Lower leg skin (tissue), 4 donors: Measurements from ENCODE around the gene EGR2. TPM values are rescaled to one million over a fixed set of nuclear protein-coding genes. Genes with fewer than 3 reads are reported as not detected.

ENCODE experiments used
- DNase-seq, 2 donors: peaks; one replicate each; pipeline ENCODE4 v3.0.0-alpha.2; 2019; ENCODE audit warnings: low spot score in 2 of 2
- H3K4me3 ChIP-seq: fragments of 200-600 bp; sonication (generic); 2 replicates; pipeline ENCODE4 v1.5.1; 2017; ENCODE audit warnings: mild to moderate bottlenecking, low read depth; ENCODE audit not compliant: poor library complexity, severe bottlenecking
- POLR2A ChIP-seq, 2 donors: fragments of 450-650 bp; IDR thresholded peaks; one replicate each; pipeline ENCODE4 v1.6.1; 2016 to 2017; ENCODE audit warnings: antibody characterized with exemption in 2 of 2, mild to moderate bottlenecking in 1 of 2, moderate library complexity in 1 of 2
- WGBS, 2 donors: methylation state at CpG; one replicate each; pipeline ENCODE4 v1.1.5; 2018; 5-methylcytosine and 5-hydroxymethylcytosine counted together
- intact Hi-C: fragments of 100-400 bp; cut with DNase I; formaldehyde crosslinking; loops from one replicate; pipeline ENCODE4 v1.15.0; 2023; ENCODE audit warnings: low total_unique reads
- total RNA-seq, 4 donors: library from RNA; depleted of rRNA; stranded (reverse); fragments of >200 nt; gene quantifications; one replicate each; pipeline ENCODE4 v1.1.0, GENCODE V29; 2016
- TF ChIP-seq, protein P1 (sequence below), 3 donors: fragments of 450-650 bp; IDR thresholded peaks; one replicate each; pipeline ENCODE4 v1.5.1; 2016; ENCODE audit warnings: antibody characterized with exemption in 3 of 3, mild to moderate bottlenecking in 3 of 3, moderate library complexity in 2 of 3

EGR2 gene
- total RNA-seq, 4 donors from 2014 or later: 9.7 to 23.8 (median 18.1) TPM

- H3K4me3 ChIP-seq: no peak overlapping the region
- intact Hi-C loops: no loop called here
- WGBS, 2 donors: 61 to 69% methylated on average over 7 of the region's 7 CpGs
- no peak for DNase-seq
- TF ChIP-seq, protein P1, sequence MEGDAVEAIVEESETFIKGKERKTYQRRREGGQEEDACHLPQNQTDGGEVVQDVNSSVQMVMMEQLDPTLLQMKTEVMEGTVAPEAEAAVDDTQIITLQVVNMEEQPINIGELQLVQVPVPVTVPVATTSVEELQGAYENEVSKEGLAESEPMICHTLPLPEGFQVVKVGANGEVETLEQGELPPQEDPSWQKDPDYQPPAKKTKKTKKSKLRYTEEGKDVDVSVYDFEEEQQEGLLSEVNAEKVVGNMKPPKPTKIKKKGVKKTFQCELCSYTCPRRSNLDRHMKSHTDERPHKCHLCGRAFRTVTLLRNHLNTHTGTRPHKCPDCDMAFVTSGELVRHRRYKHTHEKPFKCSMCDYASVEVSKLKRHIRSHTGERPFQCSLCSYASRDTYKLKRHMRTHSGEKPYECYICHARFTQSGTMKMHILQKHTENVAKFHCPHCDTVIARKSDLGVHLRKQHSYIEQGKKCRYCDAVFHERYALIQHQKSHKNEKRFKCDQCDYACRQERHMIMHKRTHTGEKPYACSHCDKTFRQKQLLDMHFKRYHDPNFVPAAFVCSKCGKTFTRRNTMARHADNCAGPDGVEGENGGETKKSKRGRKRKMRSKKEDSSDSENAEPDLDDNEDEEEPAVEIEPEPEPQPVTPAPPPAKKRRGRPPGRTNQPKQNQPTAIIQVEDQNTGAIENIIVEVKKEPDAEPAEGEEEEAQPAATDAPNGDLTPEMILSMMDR (IDR thresholded peaks at IDR 0.05): no peak
- no peak for TF ChIP-seq POLR2A (IDR thresholded peaks at IDR 0.05)
These were observed 28.3 kb upstream of the EGR2 start for GRCh38 chr10:62844280-62845011.

DNA sequence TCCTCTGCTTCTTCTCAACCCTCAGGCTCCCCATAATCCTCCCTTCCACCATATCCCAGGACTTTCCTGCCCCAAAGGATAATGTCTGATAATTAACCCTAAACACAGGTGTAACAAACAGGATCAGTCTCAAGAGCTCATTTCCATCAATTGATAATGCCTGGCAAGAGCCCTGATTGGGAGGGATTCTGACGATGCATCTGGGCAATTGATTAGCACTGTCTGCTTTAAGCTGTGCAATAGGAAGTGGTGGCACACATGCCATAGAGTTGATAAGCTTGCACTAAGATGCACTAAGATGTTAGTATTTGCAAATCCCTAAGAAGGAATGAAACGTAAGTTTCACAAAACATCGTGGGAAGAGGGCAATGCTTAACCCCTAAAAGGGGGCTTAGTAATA, 27.4 kb upstream of the EGR2 start:
- H3K4me3 ChIP-seq: no peak overlapping the region
- WGBS, 2 donors: 65 to 74% methylated on average over 3 of the region's 3 CpGs
- intact Hi-C loops: no loop called here
- no peak for DNase-seq
- TF ChIP-seq, protein P1 (IDR thresholded peaks at IDR 0.05): no peak
- TF ChIP-seq POLR2A (IDR thresholded peaks at IDR 0.05): no peak

DNA sequence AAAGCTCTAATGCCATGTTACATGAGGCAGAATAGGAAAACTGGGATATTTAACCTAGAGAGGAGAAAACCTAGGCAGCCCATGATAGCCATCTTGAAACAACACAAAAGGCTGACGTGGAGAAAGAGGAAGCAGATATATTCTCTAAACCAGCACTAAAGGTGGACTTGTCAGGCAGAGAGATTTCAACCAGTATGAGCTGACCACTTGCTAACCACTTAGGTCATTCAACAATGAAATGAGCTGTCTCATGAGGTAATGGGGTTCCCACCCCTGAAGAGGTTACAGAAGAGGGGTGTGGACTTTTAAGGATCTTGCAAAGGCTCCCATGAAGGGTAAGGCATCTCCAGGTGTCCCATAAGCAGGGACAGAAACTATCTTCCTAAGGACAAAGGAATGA, 26.8 kb upstream of the EGR2 start:
- H3K4me3 ChIP-seq: no peak overlapping the region
- TF ChIP-seq, protein P1 (IDR thresholded peaks at IDR 0.05): no peak
- TF ChIP-seq POLR2A (IDR thresholded peaks at IDR 0.05): no peak
- no peak for DNase-seq
- intact Hi-C loops: no loop called here
- 40 to 84% methylated on average over 1 of the region's 1 CpG for WGBS, 2 donors

DNA sequence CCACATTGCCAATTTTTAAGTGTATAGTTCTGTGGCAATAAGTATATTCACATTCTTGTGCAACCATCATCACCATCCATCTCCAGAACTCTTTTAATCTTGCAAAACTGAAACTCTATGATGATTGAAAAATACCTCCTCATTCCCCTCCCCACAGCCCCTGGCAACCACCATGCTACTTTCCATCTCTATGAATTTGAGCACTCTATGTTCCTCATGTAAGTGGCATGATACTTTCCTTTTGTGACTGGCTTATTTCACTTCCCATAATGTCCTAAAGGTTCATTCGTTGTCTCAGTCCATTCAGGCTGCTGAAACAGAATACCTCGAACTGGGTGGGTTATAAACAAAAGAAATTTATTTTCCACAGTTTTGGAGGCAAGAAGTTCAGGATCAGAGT, 23.4 kb upstream of the EGR2 start:
- H3K4me3 ChIP-seq: no peak overlapping the region
- 69 to 81% methylated on average over 2 of the region's 2 CpGs for WGBS, 2 donors

DNA sequence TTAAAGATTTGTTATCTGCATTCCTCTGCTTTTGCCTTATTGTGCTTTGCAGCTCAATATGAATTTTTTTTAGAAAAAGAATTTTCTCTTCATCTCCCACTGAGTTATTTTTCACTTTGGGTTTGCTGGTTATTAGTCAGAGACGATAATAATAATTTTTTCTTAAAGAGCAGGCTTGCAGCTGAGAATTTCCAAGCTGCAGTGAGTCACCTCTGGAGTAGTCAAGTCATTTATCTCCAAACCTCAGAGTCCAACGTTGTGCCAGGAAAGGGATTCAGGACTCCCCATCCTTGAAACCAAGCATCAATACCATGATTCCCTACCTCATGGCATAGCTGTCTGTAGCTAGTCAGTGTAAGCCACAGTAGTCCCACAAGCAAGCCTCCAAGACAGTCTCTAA, 15.2 kb upstream of the EGR2 start:
- no peak for DNase-seq
- TF ChIP-seq, protein P1 (IDR thresholded peaks at IDR 0.05): no peak
- TF ChIP-seq POLR2A (IDR thresholded peaks at IDR 0.05): no peak
- WGBS, 2 donors: 42 to 47% methylated on average over 2 of the region's 2 CpGs
- intact Hi-C loops: no loop called here
- no peak overlapping the region for H3K4me3 ChIP-seq

More for the DNA sequence above, 23.4 kb upstream of the EGR2 start:
- TF ChIP-seq, protein P1 (IDR thresholded peaks at IDR 0.05): no peak
- no peak for TF ChIP-seq POLR2A (IDR thresholded peaks at IDR 0.05)
- intact Hi-C loops: no loop called here
- no peak for DNase-seq

DNA sequence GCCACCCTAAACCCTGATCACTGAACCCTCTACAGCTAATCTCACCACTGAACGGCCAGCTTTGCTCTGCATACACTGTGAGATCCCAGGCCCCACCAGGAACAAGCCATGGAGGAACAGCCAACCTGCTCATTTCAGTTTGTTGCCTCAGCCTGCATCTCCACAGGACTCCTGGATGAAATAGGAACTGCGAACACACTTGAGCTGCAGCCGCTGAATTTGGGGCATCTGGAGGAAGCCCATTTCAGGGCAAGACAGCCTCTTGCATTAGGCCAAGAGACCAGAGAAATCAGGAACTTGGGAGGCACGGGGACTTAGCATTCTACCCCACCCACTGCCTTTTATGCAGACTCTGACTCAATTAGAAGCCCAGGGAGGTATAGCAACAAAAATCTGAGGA, 14.5 kb upstream of the EGR2 start:
- TF ChIP-seq, protein P1 (IDR thresholded peaks at IDR 0.05): no peak
- TF ChIP-seq POLR2A (IDR thresholded peaks at IDR 0.05): no peak
- intact Hi-C loops: no loop called here
- WGBS, 2 donors: 64 to 79% methylated on average over 4 of the region's 4 CpGs
- no peak for DNase-seq
- H3K4me3 ChIP-seq: no peak overlapping the region
